ENCODE results near the gene MYO7A. TPM values are rescaled to one million over a fixed set of nuclear protein-coding genes. Genes with fewer than 3 reads are reported as not detected.

MYO7A gene
- total and polyA plus RNA-seq, 2 of the 8 experiments (the other 6 are each of a cell fraction or from before 2014, with no cell fraction given) = 1.5 to 1.9 TPM

- Histone ChIP-seq H2AK5ac (ENCODE audit: low read depth, low read length) (no peak overlapping the region), H2BK20ac (ENCODE audit: low read length) (no peak overlapping the region), H3K14ac (ENCODE audit: insufficient read length) (no peak overlapping the region), H2BK15ac (ENCODE audit: low read length) (no peak overlapping the region), H3K4me2 (ENCODE audit: insufficient read depth in 1 of 2, low read depth in 2 of 2, low read length in 2 of 2) (no peak overlapping the region), H3K79me1 (ENCODE audit: low read depth, low read length) (no peaks in the 10 kb centered on the region), H3K23ac (ENCODE audit: insufficient read length) (no peak overlapping the region), H3K4me3 (ENCODE audit: extremely low read depth in 1 of 4, insufficient read depth in 2 of 4, low read depth in 3 of 4, low read length in 4 of 4) (no peak overlapping the region), H3K9me3 (ENCODE audit: insufficient read depth in 2 of 2, low read depth in 1 of 2, low read length in 1 of 2) (no peaks in the 10 kb centered on the region), H3K9ac (replicated peaks in 1 of 4; ENCODE audit: extremely low read depth in 1 of 4, low read depth in 3 of 4, low read length in 3 of 4) (no peak overlapping the region), H4K20me1 (replicated peaks in 1 of 2; ENCODE audit: control insufficient read depth in 1 of 2, insufficient read depth in 2 of 2, low read length in 2 of 2) (no peaks in the 10 kb centered on the region), H4K91ac (replicated peaks; ENCODE audit: insufficient read length, low read length) (no peak overlapping the region), H2BK5ac (ENCODE audit: low read depth, low read length) (no peak overlapping the region), H2AFZ (ENCODE audit: low read length) (no peak overlapping the region), H4K5ac (ENCODE audit: insufficient read length, low read depth, low read length) (no peak overlapping the region), H3K56ac (replicated peaks; ENCODE audit: insufficient read length, low read depth, low read length) (no peak overlapping the region), H3K79me2 (ENCODE audit: control insufficient read depth in 1 of 2, insufficient read depth in 2 of 2, low read length in 2 of 2) (no peaks in the 10 kb centered on the region), H3K27ac (ENCODE audit: low read depth, low read length) (no peak overlapping the region), H2BK120ac (replicated peaks; ENCODE audit: low read depth, low read length) (no peak overlapping the region), H3K4ac (replicated peaks; ENCODE audit: insufficient read length, low read depth, low read length) (no peak overlapping the region), H4K8ac (ENCODE audit: extremely low read depth, insufficient read depth, low read length) (no peak overlapping the region), H3K18ac (ENCODE audit: extremely low read depth, low read length) (no peak overlapping the region), H2BK12ac (ENCODE audit: low read depth, low read length) (no peak overlapping the region), H3K4me1 (replicated peaks in 1 of 4; ENCODE audit: control insufficient read depth in 3 of 4, insufficient read depth in 4 of 4, low read length in 3 of 4) (peaks cover 0 to 3% (median 1%) of the 10 kb centered on the region in 4 experiments; a peak in 3 of 7 replicates), H3K23me2 (ENCODE audit: low read depth, low read length) (no peaks in the 10 kb centered on the region), H3K36me3 (ENCODE audit: control insufficient read depth in 2 of 4, insufficient read depth in 4 of 4, low read length in 3 of 4) (no peaks in the 10 kb centered on the region), H3K27me3 (replicated peaks in 1 of 4; ENCODE audit: control insufficient read depth in 3 of 4, extremely low read depth in 1 of 4, insufficient read depth in 3 of 4, low read length in 3 of 4) (no peaks in the 10 kb centered on the region)
- DNase-seq (ENCODE audit: low read depth in 1 of 2, low spot score in 2 of 2) = no peak
- WGBS, 2 experiments (ENCODE audit: extremely low coverage in 1 of 2, insufficient coverage in 1 of 2, insufficient read length in 1 of 2, insufficient replicate concordance in 2 of 2, low coverage in 1 of 2, low lambda C conversion rate in 2 of 2, missing lambda C conversion rate in 1 of 2) = 87% methylated on average over 6 of the region's 6 CpGs; no CpG with 5 or more reads in 1 of the 2 experiments
- CTCF ChIA-PET (ENCODE audit: partially characterized antibody) = interaction anchor here (0.6 to 19.1 kb wide), 10 partner anchors 8 to 580 kb away, joined by 3 to 297 read pairs (median 14); partner anchors contain the start of genes MYO7A and OMP
- no peak for FAIRE-seq
- POLR2A ChIA-PET (ENCODE audit: partially characterized antibody) = no interaction called here
- TF ChIP-seq BRCA1 (IDR thresholded peaks at IDR 0.05; ENCODE audit: low read depth, low read length) (no peak), TAF1 (IDR thresholded peaks at IDR 0.05; ENCODE audit: low read depth, low read length) (no peak), NANOG (IDR thresholded peaks at IDR 0.05; ENCODE audit: insufficient read depth, low read depth, low read length, poor library complexity, severe bottlenecking) (no peak), JUN (IDR thresholded peaks at IDR 0.05; ENCODE audit: low read depth, low read length) (no peak), SIRT6 (IDR thresholded peaks at IDR 0.05; ENCODE audit: low read length) (no peak), FOSL1 (IDR thresholded peaks at IDR 0.05; ENCODE audit: insufficient read depth, low read depth, low read length) (no peak), EZH2 (IDR thresholded peaks at IDR 0.05; ENCODE audit: low read depth, low read length, severe bottlenecking) (no peak), CEBPB (IDR thresholded peaks at IDR 0.05; ENCODE audit: low read depth, low read length) (no peak), TBP (IDR thresholded peaks at IDR 0.05; ENCODE audit: low read depth, low read length) (no peak), CREB1 (IDR thresholded peaks at IDR 0.05) (no peak), ATF2 (IDR thresholded peaks at IDR 0.05; ENCODE audit: low read length) (no peak), JUND (IDR thresholded peaks at IDR 0.05; ENCODE audit: low read length) (no peak)
These were observed 16.1 kb upstream of the MYO7A start for GRCh38 chr11:77111946-77112345.
